PC-3 (cell line): ENCODE measurements around the gene SOSTDC1.

ENCODE experiments used
- EZH2 ChIP-seq: fragments of 300-600 bp; sonication (generic); IDR thresholded peaks from one replicate; pipeline ENCODE4 v1.6.1; 2017; ENCODE audit warnings: antibody characterized with exemption, mild to moderate bottlenecking, low read length; ENCODE audit not compliant: unreplicated experiment
- EZH2phosphoT487 ChIP-seq: fragments of 300-600 bp; sonication (generic); IDR thresholded peaks from 2 replicates; pipeline ENCODE4 v1.6.1; 2018; ENCODE audit warnings: mild to moderate bottlenecking, antibody characterized with exemption, low read length, borderline replicate concordance
- TF ChIP-seq, protein P1 (sequence below): fragments of 300-600 bp; sonication (generic); conservative IDR thresholded peaks from 2 replicates; pipeline ENCODE4 v1.5.1; 2017; ENCODE audit warnings: antibody characterized with exemption, low read depth, mild to moderate bottlenecking, low read length

DNA sequence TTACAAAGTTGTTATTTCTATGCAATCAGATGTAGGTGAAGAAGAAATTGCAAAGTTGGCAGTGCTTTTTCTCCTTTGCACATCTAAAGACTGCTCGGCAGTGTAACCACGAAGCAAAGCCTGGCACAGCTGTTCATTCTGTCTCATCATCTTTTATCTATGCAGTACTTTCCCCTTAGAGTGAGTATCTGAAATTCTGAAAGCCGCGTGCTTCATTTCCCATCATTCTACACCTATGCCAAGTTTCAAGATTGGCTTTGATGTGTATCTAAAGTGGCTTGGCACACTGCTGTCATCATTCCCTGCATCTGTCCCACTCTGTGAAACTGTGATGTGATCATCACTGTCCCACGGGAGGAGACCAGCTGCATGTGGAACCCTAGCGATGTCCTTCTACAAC, 15.2 kb downstream of the SOSTDC1 start:
- no peak for TF ChIP-seq EZH2
- no peak for TF ChIP-seq EZH2phosphoT487
- TF ChIP-seq, protein P1, sequence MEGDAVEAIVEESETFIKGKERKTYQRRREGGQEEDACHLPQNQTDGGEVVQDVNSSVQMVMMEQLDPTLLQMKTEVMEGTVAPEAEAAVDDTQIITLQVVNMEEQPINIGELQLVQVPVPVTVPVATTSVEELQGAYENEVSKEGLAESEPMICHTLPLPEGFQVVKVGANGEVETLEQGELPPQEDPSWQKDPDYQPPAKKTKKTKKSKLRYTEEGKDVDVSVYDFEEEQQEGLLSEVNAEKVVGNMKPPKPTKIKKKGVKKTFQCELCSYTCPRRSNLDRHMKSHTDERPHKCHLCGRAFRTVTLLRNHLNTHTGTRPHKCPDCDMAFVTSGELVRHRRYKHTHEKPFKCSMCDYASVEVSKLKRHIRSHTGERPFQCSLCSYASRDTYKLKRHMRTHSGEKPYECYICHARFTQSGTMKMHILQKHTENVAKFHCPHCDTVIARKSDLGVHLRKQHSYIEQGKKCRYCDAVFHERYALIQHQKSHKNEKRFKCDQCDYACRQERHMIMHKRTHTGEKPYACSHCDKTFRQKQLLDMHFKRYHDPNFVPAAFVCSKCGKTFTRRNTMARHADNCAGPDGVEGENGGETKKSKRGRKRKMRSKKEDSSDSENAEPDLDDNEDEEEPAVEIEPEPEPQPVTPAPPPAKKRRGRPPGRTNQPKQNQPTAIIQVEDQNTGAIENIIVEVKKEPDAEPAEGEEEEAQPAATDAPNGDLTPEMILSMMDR: no peak
